GM12874 (cell line): Measurements from ENCODE around the gene OXSM.

Experiments used
- CTCF ChIP-seq: IDR thresholded peaks from 2 replicates; pipeline ENCODE4 v1.5.1; 2011; ENCODE audit warnings: low read depth, mild to moderate bottlenecking, control low read depth, low read length, moderate library complexity; ENCODE audit not compliant: insufficient read depth

The OXSM gene

GRCh38 chr3:25789596-25790556, at the start of gene OXSM:
Gene OXSM, plus strand, starts transcription at chr3:25790090. Its CDS starts 931 bp downstream, at chr3:25791021.
- TF ChIP-seq CTCF, result no peak

DNA sequence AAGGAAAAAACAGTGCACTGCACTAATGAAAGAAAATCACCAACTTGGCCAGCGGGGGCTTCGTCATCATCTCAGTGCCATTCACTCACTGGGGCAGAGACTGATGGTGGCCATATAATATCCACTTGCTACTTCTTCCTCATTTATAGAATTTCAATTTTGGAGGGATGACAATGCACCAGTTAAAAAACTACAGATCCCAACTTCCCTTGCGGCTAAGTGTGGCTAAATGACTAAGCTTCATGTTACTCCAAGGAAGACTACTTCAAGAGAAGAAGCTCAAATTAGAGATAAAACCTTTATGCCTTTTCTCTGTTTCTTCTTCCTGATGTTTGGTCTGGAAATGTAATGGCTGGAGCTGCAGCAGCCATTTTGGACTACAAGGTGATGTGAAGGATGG, 45.4 kb upstream of the OXSM start:
- TF ChIP-seq CTCF, result no peak

DNA sequence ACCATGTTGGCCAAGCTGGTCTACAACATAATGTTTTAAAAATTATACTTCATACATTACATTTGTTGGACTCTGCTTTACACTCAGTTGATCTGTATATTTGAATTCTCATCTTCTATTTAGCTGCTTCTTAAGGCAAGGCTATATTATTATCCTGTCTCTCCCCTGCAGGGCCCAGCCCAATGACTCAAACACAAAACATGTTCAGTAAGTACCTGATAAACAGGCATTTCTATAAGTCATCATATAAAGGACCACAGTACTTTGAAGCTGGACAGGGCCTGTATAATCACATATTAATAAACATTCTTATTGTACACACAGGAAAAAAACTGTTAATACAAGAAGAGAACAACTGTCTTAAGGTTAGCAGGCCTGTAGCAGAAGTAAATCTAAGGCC, 42.9 kb upstream of the OXSM start:
- TF ChIP-seq CTCF, result no peak

GRCh38 chr3:25748189-25748588, 41.7 kb upstream of the OXSM start:
- TF ChIP-seq CTCF, result no peak

DNA sequence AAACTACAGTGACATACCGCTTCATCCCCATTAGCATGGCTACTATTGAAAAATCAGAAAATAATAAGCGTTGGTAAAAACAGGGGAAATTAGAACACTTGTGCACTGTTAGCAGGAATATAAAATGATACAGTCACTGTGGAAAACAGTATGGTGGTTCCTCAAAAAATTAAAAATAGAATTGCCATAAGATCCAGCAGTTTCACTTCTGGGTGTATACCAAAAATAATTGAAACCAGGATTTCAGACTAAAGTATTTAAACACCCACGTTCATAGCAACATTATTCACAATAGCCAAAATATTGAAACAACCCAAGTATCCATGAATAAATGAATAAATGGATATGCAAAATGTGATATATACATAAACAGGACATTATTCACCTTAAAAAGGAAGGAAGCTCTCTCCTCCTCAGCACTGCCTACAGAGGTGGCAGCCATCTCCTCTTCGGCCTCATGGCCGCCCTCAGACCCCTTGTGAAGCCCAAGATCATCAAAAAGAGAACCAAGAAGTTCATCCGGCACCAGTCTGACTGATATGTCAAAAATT, 40.8 kb upstream of the OXSM start:
- TF ChIP-seq CTCF, result no peak

GRCh38 chr3:25751048-25751447, 38.8 kb upstream of the OXSM start:
- TF ChIP-seq CTCF, result no peak

DNA sequence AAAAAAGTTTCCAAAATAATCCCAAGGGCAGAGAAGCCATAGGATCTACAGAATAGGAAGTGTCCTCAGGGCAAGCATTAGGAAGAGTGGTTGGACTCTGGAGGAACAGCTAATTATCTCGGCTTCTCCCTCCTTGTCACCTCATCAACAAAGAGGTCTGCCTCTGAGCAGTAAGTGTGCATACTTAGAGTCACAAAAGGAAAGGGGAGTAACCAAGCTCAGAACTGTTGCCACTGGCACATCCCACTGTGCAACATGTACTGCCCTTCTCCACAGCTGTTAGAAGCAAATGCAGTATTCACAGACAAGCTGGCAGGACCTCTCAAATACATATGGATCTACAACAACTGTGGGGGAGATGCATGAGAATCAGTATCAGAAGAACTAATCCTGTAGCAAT, 38.2 kb upstream of the OXSM start:
- TF ChIP-seq CTCF, result no peak
